ENCODE measurements around the gene UBL5.
"Not testable (repeated sequence)": the region's sequence is repeated elsewhere in the genome, so short reads cannot be mapped to it uniquely, and the experiment has no call there.

The UBL5 gene

GRCh38 chr19:9818175-9818733, 9.5 kb upstream of the UBL5 start:
- DNase-seq (ENCODE audit: low spot score), result no peak

DNA sequence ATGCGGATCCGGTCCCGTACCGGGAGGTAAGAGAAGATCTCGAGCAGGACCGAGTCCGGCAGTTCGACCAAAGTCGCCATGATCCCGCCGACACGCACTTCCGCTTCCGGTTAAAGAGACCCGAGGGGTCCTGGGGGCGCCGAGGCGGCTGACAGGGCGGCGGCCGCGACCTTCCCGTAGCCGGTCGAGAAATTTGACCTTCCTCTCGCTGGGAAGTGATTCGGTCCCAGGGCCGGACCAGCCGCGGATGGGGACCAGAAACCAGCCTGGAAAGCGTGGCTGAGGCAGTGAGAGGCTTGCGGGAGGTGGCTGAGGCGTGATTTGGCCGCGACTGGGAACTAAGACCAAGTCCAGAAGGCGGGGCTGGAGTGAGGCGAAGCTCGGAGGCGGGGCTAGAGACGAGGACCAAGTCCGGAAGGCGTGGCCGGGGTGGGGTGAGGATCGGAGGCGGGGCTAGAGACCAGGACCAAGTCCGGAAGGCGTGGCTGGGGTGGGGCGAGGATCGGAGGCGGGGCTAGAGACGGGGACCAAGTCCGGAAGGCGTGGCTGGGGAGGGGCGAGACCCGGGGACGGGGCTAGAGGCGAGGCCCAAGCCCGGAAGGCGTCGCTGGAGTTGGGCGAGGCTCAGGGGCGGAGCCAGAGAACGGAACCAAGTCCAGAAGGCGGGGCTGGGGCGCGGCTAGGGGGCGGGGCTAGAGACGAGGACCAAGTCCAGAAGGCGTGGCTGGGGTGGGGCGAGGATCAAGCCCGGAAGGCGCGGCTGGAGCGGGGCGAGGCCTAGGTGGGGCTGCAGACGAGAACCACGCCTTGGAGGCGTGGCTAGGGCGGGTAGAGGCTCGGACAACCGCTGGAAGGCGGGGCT, 8.8 kb upstream of the UBL5 start, which contains the start of gene FBXL12:
FBXL12 (minus strand) TSS at position 346 of the 862 bp plus-strand sequence; CDS start at position 80, 266 bp downstream.
- DNase-seq (ENCODE audit: low spot score), result peak; percentile 98

- DNase-seq (ENCODE audit: low spot score), result no peak
Measured at GRCh38 chr19:9819596-9819909, 8.2 kb upstream of the UBL5 start.

DNA sequence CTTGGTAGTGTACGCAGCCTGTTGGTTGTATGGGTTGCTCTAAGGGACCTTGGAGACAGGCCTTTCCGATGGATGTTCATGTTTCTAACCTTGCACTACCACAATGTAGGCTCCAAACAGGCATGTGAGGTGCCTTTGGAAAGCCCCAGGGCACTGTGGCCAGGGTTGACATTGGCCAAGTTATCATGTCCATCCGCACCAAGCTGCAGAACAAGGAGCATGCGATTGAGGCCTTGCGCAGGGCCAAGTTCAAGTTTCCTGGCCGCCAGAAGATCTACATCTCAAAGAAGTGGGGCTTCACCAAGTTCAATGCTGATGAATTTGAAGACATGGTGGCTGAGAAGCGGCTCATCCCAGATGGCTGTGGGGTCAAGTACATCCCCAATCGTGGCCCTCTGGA, 7.7 kb upstream of the UBL5 start:
- DNase-seq (ENCODE audit: low spot score), result not testable (repeated sequence)

DNA sequence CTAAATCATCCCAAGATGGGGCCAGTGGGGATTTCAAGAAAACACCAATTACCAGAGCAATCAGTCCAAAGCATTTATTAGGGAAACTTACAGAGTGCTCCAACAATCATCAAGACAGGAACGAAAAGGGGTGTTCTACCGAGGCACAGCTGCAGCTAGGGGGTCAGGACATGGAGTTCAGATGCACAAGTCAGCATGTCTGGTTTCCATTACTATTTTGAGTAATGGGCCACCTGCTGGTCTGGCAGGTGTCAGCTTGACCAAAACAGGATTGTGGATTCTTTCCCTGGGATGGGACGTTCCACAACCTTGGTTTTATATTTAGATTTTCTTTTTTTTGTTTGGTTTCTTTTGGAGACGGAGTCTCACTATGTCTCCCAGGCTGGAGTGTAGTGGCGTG, 3.9 kb upstream of the UBL5 start:
- no peak for DNase-seq (ENCODE audit: low spot score)

GRCh38 chr19:9828551-9829063, 889 bp downstream of the UBL5 start:
- no peak for DNase-seq (ENCODE audit: low spot score)

- DNase-seq (ENCODE audit: low spot score), result no peak
Measured at GRCh38 chr19:9834307-9834725, 6.6 kb downstream of the UBL5 start.

DNA sequence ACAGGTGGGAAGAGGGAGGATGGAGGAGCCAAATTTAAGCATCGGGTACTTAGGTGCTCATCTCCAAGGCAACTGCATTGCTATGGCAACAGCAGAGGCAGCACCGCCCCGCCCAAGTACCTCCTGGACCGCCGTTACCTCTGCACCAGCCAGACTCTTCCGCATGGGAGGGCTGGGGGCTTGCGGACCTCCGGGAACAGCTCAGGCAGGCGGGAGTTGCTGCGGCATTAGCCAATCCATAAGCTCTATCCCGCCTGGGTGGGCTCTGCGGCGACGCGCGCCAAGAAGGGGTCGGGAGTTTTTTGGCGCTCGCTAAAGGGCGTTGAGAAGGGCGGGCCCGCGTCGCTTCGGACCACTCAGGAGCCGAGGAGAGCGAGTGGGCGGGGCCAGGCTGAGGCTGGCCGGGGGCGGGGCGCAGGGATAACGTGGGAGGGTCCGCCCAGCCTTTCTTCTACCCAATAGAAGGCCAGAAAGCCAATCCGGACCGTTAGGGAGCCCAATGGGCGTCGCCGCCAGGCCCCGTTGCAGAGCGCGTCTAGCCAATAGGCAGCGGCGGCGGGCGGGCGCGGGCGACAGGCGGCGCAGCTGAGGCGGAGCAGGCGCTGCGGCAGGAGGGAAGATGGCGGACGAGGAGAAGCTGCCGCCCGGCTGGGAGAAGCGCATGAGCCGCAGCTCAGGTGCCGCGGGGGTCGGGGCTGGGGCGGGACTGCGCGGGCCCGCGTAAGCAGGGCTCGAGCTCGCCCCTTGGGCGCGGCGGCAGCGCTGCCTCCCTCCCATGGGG, 7.2 kb downstream of the UBL5 start, which contains the start of gene PIN1:
PIN1 (plus strand) TSS at position 593 of the 781 bp plus-strand sequence; CDS start at position 620, 27 bp downstream.
- DNase-seq (ENCODE audit: low spot score), result peak; percentile 98

DNA sequence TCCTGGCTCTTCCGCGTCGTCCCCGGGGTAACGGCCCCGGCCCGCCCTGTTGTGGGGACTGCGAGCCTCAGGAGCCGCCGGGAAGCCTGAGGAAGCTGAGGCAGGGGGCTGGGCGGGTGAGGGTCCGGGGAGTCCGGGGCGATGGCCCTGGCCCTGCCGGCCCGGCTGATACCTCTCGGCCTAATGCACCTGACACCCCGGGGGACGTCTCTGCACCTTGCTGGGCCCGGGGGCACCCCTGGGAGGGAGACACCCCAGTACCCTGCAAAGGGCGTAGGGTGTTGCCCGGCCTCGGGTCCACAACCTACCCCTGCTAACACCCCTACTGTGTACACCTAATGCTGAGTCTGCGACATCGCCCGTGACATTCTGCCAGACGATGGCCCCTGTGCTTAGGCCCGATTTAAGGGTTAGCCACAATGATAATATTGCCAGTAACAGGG, 7.8 kb downstream of the UBL5 start:
- no peak for DNase-seq (ENCODE audit: low spot score)

DNA sequence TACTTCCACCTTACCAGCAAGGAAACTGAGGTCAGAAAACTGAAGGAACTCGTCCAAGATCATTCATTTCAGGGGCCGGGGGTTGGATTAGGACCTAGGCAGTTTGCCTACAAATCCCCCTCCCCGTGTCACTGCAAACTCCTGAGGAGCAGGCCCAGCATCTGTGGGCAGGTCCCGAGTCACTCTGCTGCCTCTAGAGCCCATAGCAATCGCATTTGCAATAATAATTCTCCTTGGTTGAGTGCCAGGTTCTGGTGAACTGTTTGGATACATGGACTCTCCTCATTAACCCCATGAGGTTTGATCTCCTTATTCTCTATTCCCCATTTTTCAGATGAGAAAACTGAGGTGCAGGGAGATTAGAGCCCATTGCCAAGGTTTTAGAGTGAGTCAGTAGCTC, 8.3 kb downstream of the UBL5 start:
- DNase-seq (ENCODE audit: low spot score), result no peak

DNA sequence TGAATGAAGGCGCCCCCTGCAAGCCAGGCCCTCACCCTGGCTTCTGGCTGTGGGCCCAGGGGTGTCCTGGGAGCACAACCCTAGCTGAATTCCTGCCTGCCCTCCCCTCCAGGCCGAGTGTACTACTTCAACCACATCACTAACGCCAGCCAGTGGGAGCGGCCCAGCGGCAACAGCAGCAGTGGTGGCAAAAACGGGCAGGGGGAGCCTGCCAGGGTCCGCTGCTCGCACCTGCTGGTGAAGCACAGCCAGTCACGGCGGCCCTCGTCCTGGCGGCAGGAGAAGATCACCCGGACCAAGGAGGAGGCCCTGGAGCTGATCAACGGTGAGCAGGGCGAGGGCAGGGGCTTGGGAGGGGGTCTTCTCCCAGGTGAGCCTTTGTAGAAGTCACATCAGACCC, 10.6 kb downstream of the UBL5 start:
- no peak for DNase-seq (ENCODE audit: low spot score)

GRCh38 chr19:9839415-9839814, 11.7 kb downstream of the UBL5 start:
- DNase-seq (ENCODE audit: low spot score), result no peak

DNA sequence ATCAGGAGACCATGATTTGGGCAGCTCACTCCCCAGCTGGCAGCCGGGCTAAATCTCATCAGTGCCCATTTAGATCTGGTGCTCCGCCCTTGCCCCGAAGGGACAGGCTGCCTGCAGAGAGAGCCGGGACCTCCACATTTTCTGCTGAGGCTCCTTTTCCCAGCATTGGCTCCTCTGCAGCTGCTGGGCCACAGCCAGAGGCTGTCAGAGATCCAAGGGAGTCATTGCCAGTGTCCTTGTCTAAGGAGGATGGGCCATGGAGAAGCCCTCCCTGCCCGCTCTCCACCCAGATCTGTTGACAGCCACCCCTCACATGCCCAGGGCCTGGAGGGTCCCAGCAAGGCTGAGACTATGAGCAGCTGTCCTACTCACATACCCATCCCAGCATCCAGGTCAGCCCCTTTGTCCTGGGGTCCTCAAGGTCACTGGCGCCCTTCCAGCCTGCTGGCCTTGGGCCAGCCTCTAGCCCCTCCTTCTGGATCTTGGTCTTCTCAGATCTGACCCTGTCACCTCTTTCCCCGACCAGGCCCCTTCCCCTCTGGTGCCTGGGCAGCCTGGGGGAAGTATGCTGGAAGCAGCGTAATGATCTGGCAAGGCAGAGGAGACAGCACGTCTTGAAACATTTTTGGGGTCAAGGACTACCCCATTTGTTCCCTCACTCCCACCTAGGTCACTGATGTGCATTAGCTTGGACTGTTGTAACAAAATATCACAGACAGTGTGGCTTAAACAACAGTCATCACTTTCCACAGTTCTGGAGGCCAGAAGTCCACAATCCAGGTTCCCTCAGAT, 15.3 kb downstream of the UBL5 start:
- DNase-seq (ENCODE audit: low spot score), result no peak

DNA sequence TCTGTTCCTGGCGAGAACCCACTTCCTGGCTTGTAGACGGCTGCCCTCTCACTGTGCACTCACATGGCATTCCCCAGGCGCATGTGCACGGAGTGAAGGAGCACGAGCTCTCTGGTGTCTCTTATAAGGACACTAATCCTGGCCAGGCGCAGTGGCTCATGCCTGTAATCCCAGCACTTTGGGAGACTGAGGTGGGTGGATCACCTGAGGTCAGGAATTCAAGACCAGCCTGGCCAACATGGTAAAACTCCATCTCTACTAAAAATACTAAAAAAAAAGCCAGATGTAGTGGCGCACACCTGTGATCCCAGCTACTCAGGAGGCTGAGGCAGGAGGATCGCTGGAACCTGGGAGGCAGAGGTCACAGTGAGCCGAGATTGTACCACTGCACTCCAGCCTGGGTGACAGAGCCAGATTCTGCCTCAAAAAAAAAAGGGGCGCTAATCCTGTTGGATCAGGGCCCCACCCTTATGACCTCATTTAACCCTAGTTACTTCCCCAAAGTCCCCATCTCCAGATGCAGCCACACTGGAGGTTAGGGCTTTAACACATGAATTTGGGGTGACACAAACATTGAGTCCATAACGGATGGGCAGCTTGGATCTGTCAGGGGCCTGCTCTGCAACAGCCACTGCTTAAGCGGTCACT, 16.0 kb downstream of the UBL5 start:
- not testable (repeated sequence) for DNase-seq (ENCODE audit: low spot score)

DNA sequence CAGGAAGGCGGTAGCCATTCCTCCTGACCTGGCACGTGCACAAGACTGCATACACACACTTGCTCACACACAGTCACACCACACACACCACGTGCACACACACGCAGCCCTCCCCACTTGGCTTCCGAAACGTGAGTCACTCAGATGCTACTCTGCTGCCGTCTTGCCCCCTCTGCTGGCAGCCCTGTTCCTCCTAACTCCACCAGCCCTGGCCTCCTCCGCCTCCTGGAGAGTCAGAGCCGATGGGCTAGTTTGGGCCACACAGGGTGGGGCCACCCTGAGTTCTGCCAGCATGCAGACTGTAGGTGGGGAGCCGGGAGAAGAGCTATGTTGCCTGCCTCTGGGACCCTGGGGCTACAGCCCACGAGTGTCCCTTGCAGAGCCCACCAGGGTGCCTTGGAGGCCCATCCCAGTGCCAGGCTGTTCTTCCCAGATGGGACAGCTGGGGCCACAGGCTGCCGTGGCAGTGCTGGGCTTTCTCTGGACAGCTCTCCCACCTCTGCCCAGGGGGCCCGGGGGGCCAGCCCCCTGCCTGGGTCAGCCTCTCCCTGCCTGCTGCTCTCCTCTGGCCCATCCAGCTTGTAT, 19.5 kb downstream of the UBL5 start:
- peak; percentile 36 for DNase-seq (ENCODE audit: low spot score)

GRCh38 chr19:9848060-9848459, 20.3 kb downstream of the UBL5 start:
- DNase-seq (ENCODE audit: low spot score), result no peak

DNA sequence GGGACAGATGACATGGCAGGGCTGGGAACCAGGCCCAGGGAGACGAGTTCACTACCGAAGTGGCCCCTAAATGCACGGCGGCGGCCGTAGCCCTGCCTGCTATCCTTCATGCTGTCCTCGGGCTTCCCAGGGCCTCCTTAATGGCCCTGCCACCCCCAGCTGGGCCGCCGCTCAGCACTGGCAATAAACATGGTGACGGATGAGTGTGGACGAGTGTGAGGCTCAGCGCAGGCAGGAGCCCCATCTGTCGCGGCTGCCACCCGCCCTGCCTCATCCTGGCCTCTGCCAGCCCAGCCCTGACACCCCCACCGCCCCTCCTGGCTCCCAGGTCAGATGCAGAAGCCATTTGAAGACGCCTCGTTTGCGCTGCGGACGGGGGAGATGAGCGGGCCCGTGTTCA, 21.0 kb downstream of the UBL5 start:
- DNase-seq (ENCODE audit: low spot score), result no peak

GRCh38 chr19:9849791-9850190, 22.1 kb downstream of the UBL5 start:
- DNase-seq (ENCODE audit: low spot score), result no peak

DNA sequence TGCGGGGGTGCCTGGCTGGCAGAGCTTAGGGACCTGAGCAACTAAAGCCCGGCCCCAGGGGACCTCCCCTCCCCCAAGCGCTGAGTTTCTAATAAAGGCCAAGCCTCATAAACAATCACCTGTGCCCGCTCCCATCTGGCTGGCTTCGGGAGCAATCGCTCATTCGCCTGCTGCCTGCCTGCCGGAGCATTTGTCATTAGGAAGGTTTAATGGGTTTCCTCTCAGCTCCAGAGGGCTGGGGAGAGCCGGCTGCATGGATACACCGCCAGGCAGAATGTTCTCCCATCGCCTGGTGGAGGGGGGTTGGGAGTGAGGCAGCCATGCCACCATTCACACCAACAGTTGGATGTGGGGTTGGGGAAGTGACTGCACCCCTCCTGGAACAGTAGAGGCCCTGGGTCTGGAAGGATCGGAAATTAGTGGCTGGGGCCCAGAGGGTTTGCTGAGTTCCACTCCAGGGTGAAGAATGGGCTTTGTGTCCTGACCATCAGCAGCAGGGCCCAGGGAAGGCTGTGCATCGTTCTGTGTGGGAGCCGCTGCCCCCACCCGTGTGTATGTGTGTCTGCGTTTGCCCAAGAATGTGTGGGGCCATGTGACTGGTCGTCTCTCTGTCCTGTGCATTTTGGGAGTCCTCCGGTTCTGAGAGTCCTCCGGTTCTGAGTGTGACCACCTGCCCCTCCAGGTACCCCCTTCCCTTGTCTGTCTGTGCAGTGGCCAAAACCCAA, 22.7 kb downstream of the UBL5 start:
- no peak for DNase-seq (ENCODE audit: low spot score)

DNA sequence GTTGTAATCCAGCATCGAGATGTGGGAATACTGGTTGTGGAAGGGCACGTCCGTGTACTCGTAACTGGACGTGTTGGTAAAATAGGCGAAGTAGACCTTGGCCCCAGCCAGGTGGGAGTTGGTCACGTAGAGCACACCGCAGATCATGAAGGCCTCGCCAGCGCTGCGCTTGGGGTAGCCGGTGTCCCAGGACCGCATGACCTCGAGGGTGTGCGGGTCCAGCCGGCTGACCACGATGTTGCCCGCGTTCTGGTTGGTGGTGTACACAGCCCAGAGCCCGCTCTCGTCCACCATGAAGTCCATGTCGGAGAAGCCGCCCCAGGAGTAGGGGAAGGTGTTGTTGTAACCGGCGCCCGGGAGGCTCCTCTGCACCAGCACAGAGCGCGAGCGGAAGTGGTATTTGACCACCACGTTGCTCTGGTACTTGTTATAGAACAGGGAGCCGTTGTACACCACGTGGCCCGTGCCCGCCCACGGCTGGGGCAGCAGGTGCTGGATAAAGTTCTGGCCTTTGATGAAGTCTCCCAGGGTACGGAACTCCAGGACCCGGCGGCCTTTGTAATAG, 26.6 kb downstream of the UBL5 start:
- no peak for DNase-seq (ENCODE audit: low spot score)
